HL-60/S4 treated with retinoic acid at 250 ng/mL for 4 days and 3 days (cell line): ENCODE results near the gene SOX1.

Experiments used
- in situ Hi-C: fragments of 300-500 bp; cut with MboI; formaldehyde crosslinking; loops from 2 replicates; pipeline ENCODE4 v1.7.0; 2022; ENCODE audit warnings: low sequenced_read_pairs

SOX1 gene

DNA sequence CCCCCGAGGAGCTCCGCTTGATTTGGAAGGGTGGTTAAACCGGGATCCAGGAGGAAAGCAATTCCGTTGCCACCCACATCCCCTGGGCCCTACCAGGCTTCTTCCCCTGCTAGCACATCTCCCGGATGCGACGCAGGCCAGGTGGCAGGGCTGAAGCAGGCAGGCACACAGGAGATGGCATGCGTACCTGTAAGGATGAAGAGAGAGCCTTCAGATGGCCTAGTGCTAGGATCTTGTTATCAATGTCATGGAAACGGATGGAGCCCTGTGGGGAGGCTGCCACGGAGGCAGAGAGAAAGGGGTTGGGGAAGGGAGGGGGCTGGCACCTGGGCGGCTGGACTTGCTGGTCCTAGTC is 8.5 kb upstream of the SOX1 start:
- in situ Hi-C loops, result no loop called here

DNA sequence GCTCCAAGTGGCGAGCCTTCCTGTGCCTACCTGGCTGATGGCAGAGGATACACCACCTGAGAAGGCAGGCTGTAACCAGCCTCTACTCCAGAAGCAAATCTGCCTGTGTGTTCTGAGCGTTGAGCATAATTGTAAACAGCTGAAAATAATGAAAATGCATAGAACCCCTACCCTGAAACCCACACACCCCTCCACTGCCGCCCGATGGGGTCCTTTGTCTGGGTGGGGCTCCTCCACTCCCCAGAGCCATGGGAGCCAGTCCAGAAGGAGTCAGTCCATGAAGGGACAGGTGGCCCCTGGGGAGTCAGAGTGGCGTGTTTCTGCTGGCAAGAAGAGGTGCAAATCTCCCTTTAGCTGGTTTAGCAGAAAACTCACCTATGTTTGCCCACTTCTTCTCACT is 8.0 kb upstream of the SOX1 start:
- in situ Hi-C loops, result no loop called here

DNA sequence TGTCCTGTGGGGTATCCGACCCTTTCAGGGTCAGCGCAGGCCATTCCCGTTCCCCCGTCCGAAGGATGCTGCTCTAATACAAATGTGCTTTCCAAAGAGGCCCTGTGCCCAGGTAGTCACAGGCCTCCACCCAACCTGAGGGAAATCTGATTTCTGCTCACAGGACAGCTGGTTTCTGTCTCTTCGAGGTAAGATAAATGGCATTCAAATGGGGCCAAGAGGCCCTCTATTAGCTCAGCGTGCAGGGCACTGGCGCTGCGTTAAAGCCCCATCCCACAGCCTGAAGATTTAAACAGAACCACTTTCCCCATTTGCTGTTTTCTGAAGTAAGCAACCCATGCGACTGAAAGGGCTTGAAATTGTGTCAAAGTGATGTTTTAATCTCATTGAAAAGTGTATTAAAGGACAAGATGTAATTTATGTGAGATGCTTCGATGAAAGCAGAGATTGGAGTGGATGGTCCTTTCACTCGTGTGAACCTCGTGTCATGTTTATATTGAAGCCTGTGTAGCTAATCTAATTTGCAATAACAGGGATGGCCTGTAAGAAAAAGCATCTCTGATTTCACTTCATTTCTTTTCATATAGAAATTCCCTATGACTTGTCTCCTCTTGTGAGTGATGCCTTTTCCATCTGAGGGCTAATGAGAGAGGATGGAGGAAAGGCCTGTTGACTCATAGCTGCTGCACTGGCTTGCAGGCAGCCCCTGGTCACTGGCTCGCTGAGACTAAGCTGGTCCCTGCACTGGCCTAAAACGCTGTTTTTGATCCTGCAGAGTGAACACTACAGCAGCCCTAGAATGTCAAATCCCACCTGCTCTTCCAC is 7.3 kb upstream of the SOX1 start:
- in situ Hi-C loops, result no loop called here

DNA sequence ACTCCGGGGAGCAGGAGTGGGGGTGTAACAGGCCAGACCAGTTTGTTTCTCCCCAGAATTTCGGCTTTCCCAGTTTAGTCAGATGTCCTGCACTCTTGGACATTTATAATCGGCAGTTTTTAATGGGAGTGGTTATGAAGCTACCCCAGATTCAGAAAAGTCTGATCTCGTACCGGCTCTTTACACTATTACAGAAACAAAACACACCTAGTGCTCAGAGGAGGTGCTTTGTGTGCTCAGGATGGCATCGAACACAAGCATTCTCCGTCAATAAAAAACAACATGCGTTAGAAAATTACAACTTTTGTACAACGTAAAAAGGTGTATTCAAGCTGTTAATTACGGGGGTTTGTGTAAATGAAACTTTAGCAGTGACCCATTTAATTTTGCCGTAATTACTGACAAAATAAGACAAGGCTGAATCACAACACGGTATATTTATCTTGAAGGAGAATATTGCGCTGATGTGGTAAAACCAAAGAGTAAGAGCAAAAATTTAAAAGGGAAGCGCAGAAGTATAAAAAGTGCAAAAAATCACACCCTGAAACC is 6.6 kb upstream of the SOX1 start:
- in situ Hi-C loops, result no loop called here

DNA sequence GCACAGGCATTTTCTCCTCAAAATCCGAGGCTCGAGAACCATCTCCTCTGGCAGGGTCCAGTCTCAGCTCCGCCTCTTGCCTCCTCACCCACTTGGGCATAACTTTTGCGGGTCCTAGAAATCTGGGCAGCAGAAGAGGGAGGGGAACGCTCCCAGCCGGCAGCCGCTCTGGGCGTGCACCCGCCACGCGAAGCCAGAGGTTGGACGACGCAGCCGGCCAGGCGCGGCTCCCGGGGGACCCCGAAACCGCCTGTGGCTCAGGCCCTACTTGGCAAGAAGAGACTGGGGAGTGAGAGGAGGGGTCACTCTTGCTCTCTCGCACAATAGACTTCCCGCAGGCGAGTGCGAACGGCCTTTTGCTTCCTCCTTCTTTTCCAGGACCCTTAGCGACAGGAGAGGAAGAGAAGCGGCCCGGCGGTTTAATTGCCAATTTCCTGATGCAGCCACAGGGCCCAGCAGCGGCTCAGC is 6.0 kb upstream of the SOX1 start:
- in situ Hi-C loops, result no loop called here

GRCh38 chr13:112061367-112062061 is 5.4 kb upstream of the SOX1 start:
- in situ Hi-C loops, result no loop called here

DNA sequence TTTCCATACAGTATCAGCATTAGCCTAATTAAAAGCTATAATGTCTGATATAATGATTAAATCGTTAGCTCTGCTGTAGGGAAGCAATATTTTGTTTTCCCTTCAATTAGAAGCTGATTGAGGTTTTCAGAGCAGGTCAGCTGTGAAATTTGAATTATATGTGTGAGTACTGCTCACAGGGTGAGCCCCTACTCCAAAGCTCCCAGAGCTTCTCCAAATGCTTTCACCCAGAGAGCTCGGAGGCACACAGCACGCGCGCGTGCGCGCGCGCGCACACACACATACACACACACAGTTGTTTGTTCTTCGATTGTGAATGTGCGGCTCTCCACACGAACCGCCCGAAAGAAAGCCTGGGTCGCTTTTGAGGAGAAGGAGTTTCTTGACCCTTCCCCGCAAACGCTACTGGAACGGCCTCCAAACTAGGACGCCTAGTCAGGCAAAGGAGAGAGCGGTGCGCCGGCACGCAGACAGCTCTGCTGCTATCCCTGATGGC is 4.8 kb upstream of the SOX1 start:
- in situ Hi-C loops, result no loop called here

- in situ Hi-C loops, result no loop called here
These were observed 4.1 kb upstream of the SOX1 start for GRCh38 chr13:112062571-112063570.

- in situ Hi-C loops, result no loop called here
These were observed 3.1 kb upstream of the SOX1 start for GRCh38 chr13:112063807-112064206.

DNA sequence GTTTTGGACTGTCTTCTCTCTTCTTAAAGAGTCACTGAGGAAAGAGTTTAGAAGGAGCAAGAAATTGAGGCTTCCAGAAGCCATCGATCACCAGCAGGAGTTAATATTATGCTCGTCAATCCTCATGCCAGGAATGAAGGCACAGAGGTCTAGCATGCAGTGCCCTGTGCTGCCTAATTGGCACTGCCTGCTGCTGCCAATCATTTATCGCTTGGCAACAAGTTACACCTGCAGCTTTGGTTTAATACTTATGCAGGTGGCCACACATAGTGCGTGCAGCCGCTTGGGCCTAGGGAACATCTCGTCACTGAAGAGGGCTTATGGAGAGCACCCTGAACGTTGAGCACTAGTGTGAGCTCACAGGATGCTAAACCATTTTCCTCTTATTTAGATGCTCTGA is 2.7 kb upstream of the SOX1 start:
- in situ Hi-C loops, result no loop called here

- in situ Hi-C loops, result no loop called here
These were observed 1.5 kb upstream of the SOX1 start for GRCh38 chr13:112065521-112065866.

- in situ Hi-C loops, result no loop called here
These were observed 904 bp upstream of the SOX1 start for GRCh38 chr13:112065867-112066623.

DNA sequence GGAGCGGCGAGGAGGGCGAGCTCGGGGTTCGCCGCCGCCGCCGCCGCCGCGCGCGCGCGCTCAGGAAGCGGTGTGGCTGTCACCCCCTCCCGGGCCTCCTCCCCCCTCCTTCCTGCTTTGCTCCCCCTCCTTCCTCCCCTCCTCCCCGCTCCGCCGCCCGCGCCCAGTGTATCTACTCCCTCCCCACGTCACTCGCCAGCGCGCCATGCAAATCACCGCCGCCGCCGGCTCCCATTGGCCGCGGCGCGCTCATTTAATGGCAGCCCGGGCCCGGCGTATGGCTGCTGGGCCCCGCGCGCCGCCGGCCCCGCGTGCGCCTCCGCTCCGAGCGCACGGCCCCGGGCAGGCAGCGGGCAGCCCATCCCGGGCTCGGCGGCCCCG is 335 bp upstream of the SOX1 start:
- in situ Hi-C loops, result no loop called here

DNA sequence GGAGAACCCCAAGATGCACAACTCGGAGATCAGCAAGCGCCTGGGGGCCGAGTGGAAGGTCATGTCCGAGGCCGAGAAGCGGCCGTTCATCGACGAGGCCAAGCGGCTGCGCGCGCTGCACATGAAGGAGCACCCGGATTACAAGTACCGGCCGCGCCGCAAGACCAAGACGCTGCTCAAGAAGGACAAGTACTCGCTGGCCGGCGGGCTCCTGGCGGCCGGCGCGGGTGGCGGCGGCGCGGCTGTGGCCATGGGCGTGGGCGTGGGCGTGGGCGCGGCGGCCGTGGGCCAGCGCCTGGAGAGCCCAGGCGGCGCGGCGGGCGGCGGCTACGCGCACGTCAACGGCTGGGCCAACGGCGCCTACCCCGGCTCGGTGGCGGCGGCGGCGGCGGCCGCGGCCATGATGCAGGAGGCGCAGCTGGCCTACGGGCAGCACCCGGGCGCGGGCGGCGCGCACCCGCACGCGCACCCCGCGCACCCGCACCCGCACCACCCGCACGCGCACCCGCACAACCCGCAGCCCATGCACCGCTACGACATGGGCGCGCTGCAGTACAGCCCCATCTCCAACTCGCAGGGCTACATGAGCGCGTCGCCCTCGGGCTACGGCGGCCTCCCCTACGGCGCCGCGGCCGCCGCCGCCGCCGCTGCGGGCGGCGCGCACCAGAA is 1.1 kb downstream of the SOX1 start:
- in situ Hi-C loops, result no loop called here

DNA sequence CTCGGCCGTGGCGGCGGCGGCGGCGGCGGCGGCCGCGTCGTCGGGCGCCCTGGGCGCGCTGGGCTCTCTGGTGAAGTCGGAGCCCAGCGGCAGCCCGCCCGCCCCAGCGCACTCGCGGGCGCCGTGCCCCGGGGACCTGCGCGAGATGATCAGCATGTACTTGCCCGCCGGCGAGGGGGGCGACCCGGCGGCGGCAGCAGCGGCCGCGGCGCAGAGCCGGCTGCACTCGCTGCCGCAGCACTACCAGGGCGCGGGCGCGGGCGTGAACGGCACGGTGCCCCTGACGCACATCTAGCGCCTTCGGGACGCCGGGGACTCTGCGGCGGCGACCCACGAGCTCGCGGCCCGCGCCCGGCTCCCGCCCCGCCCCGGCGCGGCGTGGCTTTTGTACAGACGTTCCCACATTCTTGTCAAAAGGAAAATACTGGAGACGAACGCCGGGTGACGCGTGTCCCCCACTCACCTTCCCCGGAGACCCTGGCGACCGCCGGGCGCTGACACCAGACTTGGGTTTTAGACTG is 1.7 kb downstream of the SOX1 start:
- in situ Hi-C loops, result no loop called here

DNA sequence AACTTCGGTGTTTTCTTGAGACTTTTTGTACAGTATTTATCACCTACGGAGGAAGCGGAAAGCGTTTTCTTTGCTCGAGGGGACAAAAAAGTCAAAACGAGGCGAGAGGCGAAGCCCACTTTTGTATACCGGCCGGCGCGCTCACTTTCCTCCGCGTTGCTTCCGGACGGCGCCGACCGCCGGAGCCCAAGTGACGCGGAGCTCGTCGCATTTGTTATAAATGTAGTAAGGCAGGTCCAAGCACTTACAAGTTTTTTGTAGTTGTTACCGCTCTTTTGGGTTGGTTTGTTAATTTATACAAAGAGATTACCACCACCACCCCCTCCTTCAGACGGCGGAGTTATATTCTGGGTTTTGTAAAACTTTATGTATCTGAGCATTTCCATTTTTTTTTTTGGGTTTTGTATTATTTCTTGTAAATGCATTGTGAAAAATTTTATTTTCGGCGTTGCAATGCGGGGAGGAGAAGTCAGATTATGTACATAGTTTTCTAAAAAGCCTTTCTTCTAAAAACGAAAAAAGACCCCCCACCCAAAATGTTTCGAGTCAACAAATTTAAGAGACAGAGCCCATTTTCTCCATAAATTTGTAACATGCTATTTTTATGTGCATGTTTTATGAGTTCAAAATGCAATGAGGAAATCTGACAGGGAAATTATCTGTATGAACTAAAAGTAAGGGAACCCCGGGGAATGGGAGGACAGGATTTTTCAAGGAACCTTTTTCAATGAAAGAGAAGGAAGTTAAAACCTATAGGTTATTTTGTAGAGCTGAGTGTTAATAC is 2.3 kb downstream of the SOX1 start:
- in situ Hi-C loops, result no loop called here

- in situ Hi-C loops, result no loop called here
These were observed 2.9 kb downstream of the SOX1 start for GRCh38 chr13:112069845-112070251.

GRCh38 chr13:112071102-112071722 is 4.3 kb downstream of the SOX1 start:
- in situ Hi-C loops, result no loop called here
